HG03457 (cell line): ENCODE results near the gene ITGA11.

Experiments used
- ATAC-seq: cut with Tn5 transposase; IDR thresholded peaks from one replicate; pipeline ENCODE4 v1.9.1; 2021; ENCODE audit warnings: moderate number of reproducible peaks; ENCODE audit not compliant: unreplicated experiment

ITGA11 gene

DNA sequence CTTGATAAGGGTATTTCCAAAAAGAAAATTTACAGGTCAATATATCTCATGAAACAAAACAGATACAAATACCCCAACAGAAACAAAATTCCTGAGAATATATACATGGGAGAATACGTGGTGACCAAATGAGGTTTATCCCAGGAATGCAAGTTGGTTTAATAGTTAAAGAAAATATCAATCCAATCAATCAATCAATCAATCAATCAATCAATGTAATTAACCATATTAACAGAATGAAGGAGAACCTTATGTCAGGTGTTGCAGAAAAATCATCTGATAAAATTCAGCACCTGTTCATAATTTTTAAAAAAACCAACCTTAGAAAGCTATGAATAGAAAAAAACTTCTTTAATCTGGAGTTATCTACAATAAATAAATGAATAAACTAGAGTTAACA is 35.9 kb downstream of the ITGA11 start:
- no peak for ATAC-seq

DNA sequence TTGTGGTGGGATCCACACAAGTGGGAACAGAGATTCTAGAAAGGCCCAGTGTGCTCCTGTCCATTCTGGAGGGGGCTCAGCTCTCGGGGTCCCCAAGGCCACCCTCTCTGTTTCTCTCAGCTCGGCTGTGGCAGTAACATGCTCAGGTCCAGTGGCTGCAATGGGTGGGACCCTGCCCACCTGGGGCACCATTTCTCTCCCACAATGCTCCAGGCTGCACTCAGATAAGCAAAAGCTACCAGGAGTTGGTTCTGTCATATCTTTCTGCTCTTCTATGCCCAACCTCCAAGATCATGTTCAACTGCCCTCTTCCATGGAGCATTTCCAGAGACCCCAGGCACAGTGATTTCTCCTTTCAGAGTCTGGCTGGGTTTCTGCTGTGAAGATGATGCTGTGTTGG is 40.8 kb downstream of the ITGA11 start:
- no peak for ATAC-seq

DNA sequence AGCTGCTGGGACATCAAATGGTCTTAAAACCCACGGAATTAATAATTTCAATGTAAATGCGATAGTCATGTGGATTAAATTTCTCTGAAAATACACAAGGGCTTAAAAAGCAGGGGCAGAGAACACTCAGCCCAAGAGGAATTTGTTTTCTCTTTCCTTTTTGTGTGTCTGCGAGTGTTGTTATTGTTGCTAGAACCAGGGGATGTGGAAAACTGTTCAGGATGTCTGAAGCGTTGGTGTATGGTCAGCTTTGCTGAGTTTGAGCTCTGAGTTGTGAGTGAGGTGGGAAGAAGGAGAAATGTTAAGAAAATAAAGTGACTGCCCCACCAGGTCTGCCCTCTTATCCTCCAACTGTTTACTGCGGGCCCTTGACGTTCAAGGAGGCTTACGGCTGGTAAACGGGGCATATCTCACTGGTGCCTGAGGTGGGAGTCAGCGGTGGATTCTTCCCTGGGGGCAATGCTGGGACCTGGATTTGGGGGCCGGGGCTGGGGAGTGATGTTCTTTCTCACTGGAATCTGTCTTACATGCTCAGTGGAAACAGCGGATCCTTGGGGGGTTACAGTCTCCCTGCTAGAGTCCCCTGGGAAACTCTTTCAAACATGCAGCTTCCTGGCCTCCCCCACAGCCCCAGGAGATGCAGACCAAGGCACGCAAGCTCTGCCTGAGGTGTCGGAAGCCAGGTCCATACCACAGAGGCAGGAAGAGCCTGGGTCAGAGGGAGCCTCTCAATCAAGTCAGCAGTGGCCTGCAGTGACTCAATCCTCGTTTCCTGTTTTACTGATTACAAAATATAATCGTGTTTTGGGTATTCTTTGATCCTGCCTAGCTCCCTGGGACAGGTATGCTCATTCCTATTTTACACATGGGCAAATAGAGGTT is 41.8 kb downstream of the ITGA11 start:
- ATAC-seq, result no peak

DNA sequence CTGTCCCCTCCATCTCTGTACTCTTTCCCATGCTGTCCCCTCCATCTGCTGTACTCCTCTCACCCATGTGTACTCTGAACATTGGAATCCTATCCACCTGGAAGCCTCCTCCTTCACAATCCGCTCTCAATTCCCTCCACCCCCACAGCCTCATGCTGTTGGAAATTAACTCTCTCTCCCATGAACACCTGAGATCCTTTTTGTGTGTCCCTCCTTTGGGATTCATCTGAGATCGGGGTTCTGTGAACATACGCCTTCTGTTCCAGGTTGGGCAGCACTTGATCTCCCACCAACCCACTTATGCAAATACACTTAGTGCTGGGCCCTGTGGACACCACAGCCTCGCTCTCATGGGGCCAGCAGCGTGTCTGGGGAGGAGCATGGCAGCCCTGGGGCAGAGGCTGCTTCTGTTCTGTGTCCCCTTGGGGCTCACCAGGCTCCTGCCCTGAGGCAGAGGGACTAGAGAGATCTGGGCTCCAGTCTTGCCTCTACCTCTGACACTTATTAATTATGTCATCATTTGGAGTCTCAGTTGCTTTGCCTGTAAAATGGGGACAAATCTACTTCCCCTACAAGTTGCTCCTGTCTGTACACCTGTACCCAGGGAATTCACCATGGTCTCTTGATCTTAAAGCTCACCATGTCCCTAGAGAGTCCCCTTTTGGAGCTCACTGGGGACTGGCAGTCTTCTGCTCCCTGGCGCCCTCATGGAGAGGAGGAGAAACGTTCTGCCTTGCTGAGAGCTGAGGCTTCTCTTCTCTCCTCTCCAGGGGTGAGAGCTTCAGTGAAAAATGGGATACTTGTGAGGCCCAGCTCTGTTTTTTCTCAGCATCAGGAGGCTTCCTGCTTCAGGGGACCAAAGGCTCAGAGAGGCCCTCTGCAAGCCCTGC is 42.7 kb downstream of the ITGA11 start:
- ATAC-seq, result no peak

DNA sequence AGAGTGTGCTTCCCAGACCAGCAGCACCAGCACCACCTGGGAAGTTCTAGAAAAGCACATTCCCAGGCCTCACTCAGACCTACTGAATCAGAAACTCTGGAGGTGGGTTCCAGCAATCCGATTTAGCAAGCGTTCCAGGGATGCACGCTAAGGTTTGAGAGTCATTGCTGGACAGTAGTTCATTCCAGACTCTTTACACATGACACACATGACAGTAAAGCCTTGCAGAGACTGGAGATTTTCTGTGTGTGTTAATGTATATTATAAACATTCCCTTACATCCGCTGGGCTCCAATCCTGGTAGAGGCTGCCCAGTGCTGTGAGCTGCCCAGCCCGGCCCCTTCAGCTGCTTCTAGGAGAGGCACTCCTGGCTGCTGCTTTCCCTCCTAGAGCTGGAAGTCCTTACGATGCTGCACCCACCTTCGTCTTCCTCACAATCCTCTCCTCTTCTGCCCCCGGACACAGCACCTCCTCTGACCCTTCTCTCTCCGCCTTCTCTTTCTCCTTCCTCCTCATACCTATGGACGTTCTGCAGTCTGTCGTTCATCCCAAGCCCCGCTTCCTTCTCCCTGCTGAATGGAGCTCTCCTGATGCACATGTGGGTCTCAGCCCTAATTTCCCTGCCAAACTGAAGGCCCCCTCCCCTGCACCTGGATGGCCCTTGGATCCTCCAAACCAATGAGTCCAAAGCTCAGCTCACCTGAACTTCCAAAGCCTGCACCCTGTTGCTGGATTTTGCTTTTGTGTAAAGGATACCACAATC is 44.4 kb downstream of the ITGA11 start:
- no peak for ATAC-seq

DNA sequence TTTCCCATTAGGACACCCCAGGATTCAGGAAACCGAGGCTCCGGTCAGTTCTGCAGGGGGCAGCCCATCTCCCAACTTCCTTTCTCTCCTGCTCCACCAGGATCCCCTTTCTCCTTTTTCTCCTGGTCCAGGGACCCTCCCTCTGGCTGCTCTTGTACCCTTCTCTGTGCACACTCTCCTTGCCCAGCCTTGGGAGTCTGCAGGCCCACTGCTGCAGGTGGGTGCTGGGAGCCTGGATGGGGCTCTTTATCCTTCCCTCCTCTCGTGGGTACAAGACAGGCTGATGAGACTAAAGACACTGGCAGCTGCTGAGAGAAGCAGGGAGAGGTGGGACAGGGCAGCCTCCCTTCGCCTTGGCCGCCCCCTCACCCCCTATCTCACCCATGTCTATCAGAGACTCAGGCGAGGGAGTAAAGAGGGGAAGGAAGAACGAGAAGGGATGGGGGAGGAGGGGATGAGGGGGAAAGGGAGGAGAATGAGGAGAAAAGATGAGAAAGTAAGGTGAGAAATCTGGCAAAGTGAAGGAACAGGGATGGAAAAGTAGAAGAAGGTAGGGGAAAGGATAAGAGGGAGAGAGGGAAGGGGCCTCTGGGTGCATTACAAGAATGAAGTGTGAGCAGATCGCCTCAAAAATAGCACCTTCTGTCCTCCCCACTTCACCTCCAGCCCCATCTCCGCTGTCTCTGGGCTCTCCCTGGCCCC is 45.2 kb downstream of the ITGA11 start:
- no peak for ATAC-seq

DNA sequence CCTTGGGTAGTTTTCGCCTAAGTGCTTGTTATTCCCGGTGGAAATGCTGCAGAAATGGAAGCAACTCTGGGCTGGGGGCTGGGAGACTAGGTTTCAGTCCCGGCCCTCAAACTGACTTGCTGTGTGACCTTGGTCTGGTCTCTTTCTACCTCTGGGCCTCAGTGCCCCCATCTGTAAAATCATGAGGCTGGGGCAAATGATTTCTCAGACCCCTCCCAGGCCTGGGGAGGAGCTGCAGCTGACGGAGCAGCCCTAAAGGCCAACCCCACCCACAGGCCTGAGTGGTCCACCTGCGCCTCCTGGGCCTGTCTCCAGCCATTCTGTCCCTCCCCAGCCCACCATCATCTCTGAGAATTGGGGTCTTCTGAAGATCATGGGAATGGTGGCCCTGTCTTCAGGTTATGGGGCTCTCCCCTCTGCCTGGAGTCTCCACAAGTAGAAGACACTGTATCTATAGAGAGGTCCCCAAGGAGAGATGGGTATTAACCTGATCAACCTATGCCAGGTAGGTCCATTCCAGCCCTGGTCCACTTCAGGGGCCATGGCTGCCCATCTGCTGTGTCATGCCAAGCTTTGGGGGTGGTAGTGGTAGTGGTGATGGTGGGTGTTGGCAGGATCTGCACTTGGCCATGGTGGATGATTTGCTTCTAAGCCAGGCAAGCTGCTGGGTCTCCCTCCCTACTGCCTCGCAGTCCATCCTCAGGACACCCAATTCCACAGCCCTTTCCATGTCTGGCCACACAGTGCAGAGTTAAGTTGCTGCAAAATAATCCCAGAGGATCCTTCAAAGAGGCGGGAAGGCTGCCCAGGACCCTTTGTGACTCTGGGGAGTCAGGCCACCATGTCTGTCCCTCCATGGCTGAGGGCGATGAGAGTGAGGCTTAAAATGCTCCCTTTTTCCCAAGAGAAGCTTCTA is 46.0 kb downstream of the ITGA11 start:
- no peak for ATAC-seq

DNA sequence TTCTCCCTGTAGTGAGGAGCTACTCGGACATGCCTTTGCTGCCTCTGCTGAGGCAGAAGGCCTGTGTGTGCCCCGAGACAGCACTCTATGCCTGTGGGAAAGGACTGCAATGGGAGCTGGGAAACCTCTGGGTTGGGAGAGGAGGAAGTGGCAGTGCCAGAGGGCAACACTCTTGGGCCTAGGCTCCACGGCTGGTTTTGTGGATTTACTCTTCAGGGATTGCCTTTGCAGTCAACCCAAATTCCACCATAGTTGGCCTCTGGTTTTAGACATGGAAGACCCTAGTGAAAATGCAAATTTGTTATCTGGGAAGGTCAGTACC is 46.8 kb downstream of the ITGA11 start:
- no peak for ATAC-seq

DNA sequence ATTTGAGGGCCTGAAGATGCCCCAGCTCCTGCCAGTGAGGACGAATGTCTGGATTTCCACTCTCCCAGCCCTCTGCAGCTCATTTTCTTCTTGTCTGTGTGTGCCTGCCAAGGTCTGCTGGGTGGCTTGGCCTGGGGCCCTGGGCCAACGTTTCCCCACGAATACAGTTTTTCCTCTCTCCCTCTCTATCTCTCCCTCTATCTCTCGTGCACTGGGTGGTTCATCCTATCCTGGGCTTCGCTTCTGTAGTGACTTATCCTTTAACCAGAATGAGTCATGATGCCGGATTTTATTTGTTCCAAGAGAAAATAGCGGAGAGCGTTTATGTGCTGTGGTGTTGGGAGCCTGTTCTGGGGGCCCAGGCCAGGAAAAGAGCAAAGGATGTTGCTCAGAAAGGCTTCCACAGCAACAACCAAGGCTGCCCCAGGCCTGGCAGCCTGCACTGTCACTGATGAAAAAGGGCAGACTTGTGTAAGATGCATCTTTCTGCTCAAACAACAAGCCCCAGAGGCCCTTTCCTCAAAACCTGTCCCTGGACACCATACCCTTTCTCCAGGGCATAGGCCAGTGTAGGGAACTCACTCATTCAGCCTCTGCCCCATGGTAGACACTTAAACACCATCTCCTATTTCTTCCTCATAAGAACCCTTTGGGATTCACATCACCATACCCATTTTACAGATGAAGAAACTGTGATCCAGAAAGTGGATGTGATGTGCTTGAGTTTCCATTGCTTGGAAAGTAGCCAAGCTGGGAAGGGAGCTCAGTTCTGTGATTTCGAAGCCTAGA is 47.3 kb downstream of the ITGA11 start:
- no peak for ATAC-seq

DNA sequence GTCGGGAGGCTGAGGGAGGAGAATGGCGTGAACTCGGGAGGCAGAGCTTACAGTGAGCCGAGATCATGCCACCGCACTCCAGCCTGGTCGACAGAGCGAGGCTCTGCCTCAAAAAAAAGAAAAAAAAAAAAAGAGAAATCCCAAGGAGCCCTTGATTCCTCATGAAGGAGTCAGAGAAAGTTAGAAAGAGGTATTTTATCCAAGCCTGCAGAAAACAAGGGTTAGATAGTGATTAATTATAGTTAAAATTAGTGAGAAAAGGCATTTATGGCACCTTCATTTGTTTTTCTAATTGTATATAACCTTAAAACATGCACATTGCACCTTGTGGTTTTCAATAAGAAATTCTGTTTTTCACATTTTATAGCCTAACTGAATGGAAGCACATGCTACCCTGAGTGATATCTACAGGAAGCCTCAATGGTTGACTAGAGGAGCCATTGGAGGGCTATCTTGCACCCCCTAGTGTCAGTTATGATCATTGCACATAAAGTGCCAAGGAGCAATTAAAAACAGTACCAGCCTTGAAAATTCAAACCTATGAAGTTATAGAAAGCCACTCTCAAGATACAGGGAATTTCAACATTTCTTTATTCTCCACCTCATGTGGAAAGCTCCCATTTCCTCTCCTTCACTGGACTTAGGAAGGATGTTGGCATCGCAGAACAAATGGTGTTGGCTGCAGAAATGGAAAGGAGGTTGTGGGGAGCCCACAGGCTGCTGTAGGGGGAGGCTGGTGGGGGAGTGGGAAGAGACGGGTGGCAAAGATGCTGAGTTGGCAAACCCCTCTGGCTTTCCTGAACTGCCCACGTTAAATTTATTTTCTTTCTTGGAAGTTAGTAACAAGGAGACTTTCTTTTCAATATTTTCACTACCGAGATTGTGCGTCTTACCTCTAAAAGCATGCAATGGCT is 48.5 kb downstream of the ITGA11 start:
- ATAC-seq, result no peak

DNA sequence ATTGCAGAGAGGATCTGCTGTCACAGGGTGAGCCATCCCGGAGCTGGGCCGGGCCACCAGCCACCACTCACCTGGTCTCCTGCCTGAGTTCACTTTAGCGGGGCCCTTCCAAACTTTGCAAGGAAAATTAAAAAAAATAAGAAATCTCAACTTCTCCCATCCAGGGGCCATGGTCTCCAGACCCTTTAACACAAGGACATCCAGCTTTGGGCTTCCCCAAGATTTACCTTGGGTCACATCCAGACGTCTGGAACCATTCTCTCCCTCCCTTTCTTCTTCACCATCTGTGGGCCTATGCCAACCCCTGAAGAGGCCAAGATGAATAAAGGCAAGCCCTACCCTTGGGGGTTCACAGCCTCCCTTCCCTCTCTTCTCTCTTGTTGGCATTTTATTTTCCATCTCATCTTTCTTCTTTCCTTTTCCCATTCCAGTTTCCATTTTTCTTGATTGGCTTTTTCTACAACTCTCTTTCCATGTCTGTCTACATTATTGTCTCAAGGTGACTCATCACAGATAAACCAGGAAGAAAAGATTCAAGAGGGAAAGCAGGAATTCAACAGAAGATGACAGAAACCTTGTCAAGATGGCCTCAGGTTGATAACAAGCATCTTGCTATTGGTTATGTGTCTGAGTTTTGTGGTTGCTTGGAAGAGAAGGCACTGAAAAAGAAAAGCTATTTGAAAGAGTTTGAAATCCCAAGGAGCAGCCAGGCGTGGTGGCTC is 49.5 kb downstream of the ITGA11 start:
- ATAC-seq, result no peak

DNA sequence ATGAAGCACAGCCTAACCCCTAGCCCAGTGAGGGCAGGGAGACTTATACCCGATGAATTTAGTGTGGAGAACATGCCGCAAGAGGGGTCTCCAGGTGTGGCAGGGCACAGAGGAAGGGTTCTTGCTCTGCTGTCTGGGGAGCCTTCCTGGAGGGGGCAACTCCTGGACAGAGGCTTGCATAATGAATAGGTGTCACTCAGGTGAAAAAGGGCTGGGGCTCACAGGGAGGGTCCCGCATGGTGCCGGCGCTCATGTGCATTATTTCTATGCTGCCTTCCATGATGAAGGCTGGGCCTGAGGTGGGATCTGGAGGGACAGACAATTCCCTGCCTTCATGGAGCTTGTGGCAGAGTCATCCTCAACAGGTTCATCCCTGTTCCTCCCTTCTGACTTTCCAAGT is 51.5 kb downstream of the ITGA11 start:
- no peak for ATAC-seq

DNA sequence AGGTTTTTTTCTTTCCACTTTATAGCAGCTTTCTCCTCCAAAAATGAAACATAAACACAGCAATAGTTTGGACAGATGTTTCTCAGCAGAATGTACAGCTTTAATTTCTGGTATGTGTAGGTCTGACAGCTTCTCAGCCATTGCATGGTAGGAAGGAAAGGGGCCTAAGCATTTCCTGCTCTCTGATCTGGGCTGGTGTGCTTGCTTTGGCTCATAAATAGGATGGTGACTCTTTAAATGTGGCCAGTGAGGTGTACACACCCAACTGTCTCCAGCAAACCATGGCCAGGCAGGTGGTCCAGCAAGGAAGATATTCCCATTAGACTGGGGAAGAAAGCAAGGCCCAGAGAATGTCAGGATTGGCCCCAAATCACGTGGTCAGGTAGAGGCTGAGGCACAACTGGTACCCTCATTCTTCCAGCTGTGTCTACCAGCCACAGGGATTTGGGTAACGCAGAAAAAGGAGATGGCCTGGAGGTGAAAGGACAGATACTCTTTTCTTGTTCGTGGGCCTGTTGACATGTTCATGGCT is 52.1 kb downstream of the ITGA11 start:
- ATAC-seq, result no peak

DNA sequence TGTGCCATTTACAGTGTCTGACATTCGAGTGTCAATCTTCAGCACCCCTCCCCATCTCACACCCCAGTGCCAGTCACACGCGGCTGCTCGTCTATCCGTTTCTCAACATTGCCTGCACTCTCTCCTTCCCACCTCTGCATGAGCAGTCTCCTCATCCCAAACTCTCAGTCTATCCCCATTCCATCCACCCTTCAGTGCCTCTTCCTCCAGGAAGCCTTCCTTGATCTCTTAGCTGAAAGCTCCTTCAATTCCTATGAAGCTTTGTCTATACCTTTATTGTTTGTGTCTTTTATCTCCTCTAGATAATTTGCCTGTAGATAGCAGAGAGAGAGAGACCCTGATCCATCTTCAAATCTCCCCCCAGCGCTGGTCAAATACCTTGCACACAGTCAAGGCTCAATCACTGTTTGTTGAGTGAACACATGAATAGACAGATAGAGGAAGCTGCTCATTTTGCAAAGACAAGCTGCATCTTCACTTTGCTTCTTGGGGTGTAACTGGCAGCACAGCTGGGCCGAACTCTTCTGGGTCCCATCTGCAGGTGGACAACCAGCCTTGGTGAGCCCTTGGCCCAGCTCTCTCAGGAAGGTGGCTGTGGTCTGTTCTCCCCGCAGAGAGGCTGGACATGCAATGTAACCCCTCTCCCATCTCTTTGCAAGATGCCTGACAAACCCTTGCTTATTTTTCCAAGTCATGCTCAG is 52.8 kb downstream of the ITGA11 start:
- ATAC-seq, result no peak

DNA sequence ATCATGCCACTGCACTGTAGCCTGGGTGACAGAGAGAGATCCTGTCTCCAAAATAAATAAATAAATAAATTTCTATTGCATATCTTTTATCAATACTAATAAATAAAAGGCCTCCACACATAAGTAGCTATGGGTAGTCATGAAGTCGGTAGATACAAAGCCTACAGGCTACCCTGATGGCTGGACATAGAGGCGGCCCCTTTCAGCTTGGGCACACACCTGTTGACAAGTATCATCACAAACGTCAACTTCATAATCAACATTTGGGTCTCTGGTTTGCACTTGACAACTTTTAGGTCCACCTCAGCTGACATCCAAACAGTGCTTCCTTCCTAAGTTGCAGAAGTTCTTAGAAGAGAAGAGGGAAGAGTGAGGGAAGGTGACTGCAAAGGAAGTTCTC is 53.4 kb downstream of the ITGA11 start:
- no peak for ATAC-seq

DNA sequence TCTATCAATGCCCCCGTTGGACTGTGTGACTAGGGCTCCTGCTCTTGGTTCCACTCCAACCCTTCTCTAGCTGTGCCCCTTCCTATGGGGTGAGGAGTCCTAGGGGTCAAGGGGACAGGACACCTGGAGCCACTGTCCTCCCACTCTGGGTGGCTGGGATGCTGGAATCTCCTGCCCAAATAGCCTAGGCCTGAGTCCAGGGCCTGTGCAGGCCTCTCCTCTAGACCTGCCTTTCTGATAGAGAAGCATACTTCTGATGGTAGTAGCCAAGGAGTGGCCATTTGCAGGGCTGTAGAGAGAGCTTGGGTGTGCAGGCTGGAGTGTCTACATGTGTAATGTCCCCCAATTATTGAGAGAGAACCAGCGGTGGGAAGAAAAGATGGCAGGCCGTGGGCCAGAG is 54.2 kb downstream of the ITGA11 start:
- ATAC-seq, result no peak
